Inferior parietal cortex (tissue), 1 donor: ENCODE results near the gene CDC37L1.
"Not testable (repeated sequence)": the region's sequence is repeated elsewhere in the genome, so short reads cannot be mapped to it uniquely, and the experiment has no call there.

ENCODE experiments used
- DNase-seq: peaks from one replicate; pipeline ENCODE4 v3.0.0-alpha.2; 2016; ENCODE audit errors: extremely low spot score

CDC37L1 gene

GRCh38 chr9:4754530-4754929 is 75.2 kb downstream of the CDC37L1 start:
- DNase-seq, result not testable (repeated sequence)

- no peak for DNase-seq
These were observed 75.7 kb downstream of the CDC37L1 start for GRCh38 chr9:4755026-4755609.

- DNase-seq, result no peak
These were observed 77.1 kb downstream of the CDC37L1 start for GRCh38 chr9:4756420-4756819.
